ENCODE measurements around the gene GPX4. TPM values are rescaled to one million over a fixed set of nuclear protein-coding genes. Genes with fewer than 3 reads are reported as not detected.

The GPX4 gene
- total and polyA plus RNA-seq, 2 of the 13 experiments (the other 11 are each of a cell fraction or from before 2014, with no cell fraction given): 535 to 613 TPM

- TF ChIP-seq JDP2 (CRISPR knock-in tag; IDR thresholded peaks at IDR 0.05; ENCODE audit: borderline replicate concordance) (no peak), PHF20 (CRISPR knock-in tag; IDR thresholded peaks at IDR 0.05) (no peak), ZNF350 (CRISPR knock-in tag; IDR thresholded peaks at IDR 0.05; ENCODE audit: borderline replicate concordance, low read depth) (peak; percentile 71), ZKSCAN8 (CRISPR knock-in tag; IDR thresholded peaks at IDR 0.05; ENCODE audit: borderline replicate concordance) (peak; percentile 74), RBFOX2 (IDR thresholded peaks at IDR 0.05; ENCODE audit: low read depth, low read length) (no peak), ZNF225 (CRISPR knock-in tag; IDR thresholded peaks at IDR 0.05) (no peak), PCBP1 (IDR thresholded peaks at IDR 0.05; ENCODE audit: borderline replicate concordance, low read depth, low read length) (no peak), ZNF292 (CRISPR knock-in tag; IDR thresholded peaks at IDR 0.05; ENCODE audit: borderline replicate concordance, low read depth) (peak; percentile 64; the same call in 1 of the 2 replicates), ATF6 (CRISPR knock-in tag; conservative IDR thresholded peaks at IDR 0.05) (no peak), THAP9 (CRISPR knock-in tag; IDR thresholded peaks at IDR 0.05; ENCODE audit: borderline replicate concordance) (0 out of 2 replicates have a peak, but pooled peaks have one; percentile 28), SNAI1 (CRISPR knock-in tag; IDR thresholded peaks at IDR 0.05; ENCODE audit: borderline replicate concordance) (0 out of 2 replicates have a peak, but pooled peaks have one; percentile 22), MIER3 (CRISPR knock-in tag; IDR thresholded peaks at IDR 0.05; ENCODE audit: borderline replicate concordance) (no peak; the same call in 1 of the 2 replicates), DDIT3 (CRISPR knock-in tag; IDR thresholded peaks at IDR 0.05) (no peak), CREM (IDR thresholded peaks at IDR 0.05) (0 out of 2 replicates have a peak, but pooled peaks have one; percentile 10), CREM (CRISPR knock-in tag; IDR thresholded peaks at IDR 0.05) (no peak), KIAA2018 (CRISPR knock-in tag; IDR thresholded peaks at IDR 0.05; ENCODE audit: borderline replicate concordance) (no peak), ZNF550 (CRISPR knock-in tag; IDR thresholded peaks at IDR 0.05; ENCODE audit: borderline replicate concordance) (no peak)
Observed at GRCh38 chr19:1097810-1098176, 6.0 kb upstream of the GPX4 start (continued).
